Spleen (tissue), 11 donors: Measurements from ENCODE around the gene ALDH4A1. TPM values are rescaled to one million over a fixed set of nuclear protein-coding genes. Genes with fewer than 3 reads are reported as not detected.

Source experiments
- DNase-seq: peaks from one replicate; pipeline ENCODE4 v3.0.0-alpha.2; 2020
- H3K27ac ChIP-seq, 8 donors: fragments of 200-600 bp; sonication (generic) in 7 of 8; 1 replicate in 4 of 8; 2 replicates in 4 of 8; pipeline versions ENCODE4 v1.5.0 to v1.8.0; 2016 to 2021; ENCODE audit warnings: inconsistent platforms in 4 of 8, mild to moderate bottlenecking in 4 of 8, moderate library complexity in 1 of 8
- H3K27me3 ChIP-seq, 7 donors: fragments of 200-600 bp; sonication (generic) in 6 of 7; replicated peaks in 1 of 7; 1 replicate in 4 of 7; 2 replicates in 3 of 7; pipeline versions ENCODE4 v1.5.0 to v1.8.0; 2016 to 2021; ENCODE audit warnings: inconsistent platforms in 3 of 7, mild to moderate bottlenecking in 1 of 7
- H3K36me3 ChIP-seq, 6 donors: fragments of 200-600 bp; sonication (generic) in 5 of 6; 1 replicate in 4 of 6; 2 replicates in 2 of 6; pipeline versions ENCODE4 v1.5.0 to v1.8.0; 2016 to 2021; ENCODE audit warnings: inconsistent platforms in 2 of 6
- H3K4me1 ChIP-seq, 6 donors: fragments of 200-600 bp; sonication (generic) in 5 of 6; 1 replicate in 3 of 6; 2 replicates in 3 of 6; pipeline versions ENCODE4 v1.5.0 to v1.8.0; 2016 to 2021; ENCODE audit warnings: inconsistent platforms in 3 of 6
- H3K4me3 ChIP-seq, 8 donors: fragments of 200-600 bp; sonication (generic) in 7 of 8; 1 replicate in 4 of 8; 2 replicates in 4 of 8; pipeline versions ENCODE4 v1.5.0 to v1.8.0; 2016 to 2021; ENCODE audit warnings: inconsistent platforms in 4 of 8, mild to moderate bottlenecking in 4 of 8, moderate library complexity in 2 of 8
- H3K9me3 ChIP-seq, 8 donors: fragments of 200-600 bp; sonication (generic) in 7 of 8; 1 replicate in 4 of 8; 2 replicates in 4 of 8; pipeline versions ENCODE4 v1.5.0 to v1.8.0; 2016 to 2021; ENCODE audit warnings: inconsistent platforms in 4 of 8
- POLR2A ChIP-seq, 3 donors: fragments of 450-650 bp; IDR thresholded peaks; one replicate each; pipeline ENCODE4 v1.5.1; 2017; ENCODE audit warnings: antibody characterized with exemption in 3 of 3, mild to moderate bottlenecking in 1 of 3
- POLR2AphosphoS5 ChIP-seq, 3 donors: sonication (generic); formaldehyde crosslinking; IDR thresholded peaks; one replicate each; pipeline ENCODE4 v1.5.1; 2017; ENCODE audit warnings: antibody characterized with exemption in 3 of 3
- WGBS, 5 donors: extraction: QIAGEN DNeasy Blood & Tissue Kit in 3 of 5; methylation state at CpG; one replicate each; pipeline versions ENCODE4 v1.1.5 to v1.1.7; 2013 to 2018; 5-methylcytosine and 5-hydroxymethylcytosine counted together
- intact Hi-C: fragments of 100-400 bp; cut with DNase I; formaldehyde crosslinking; loops from one replicate; pipeline ENCODE4 v1.15.0; 2023; ENCODE audit warnings: low total_unique reads
- polyA plus RNA-seq, 3 donors: library from polyadenylated mRNA; stranded (reverse); fragments of 200-250 nt; gene quantifications; one replicate each; pipeline ENCODE4 v1.2.1, GENCODE V29; 2013
- total RNA-seq, 7 donors: library from RNA; depleted of rRNA in 3 of 7; stranded (reverse); fragments of >200 nt in 3 of 7; fragmentation: NEBNext Ultra II Directional in 4 of 7; extraction: Animal tissue kit (Norgen Biotek cat#: 25700) in 4 of 7; gene quantifications; one replicate each; pipeline versions ENCODE4 v1.1.0 to v1.2.1, GENCODE V29; 2016 to 2021
- TF ChIP-seq, protein P1 (sequence below), 11 experiments: fragments of 200-600 bp in 7 of 11; fragments of 450-650 bp in 4 of 11; sonication (generic) in 4 of 11; IDR thresholded peaks in 8 of 11; conservative IDR thresholded peaks in 3 of 11; 1 replicate in 7 of 11; 2 replicates in 4 of 11; pipeline versions ENCODE4 v1.4.0 to v1.8.0; 2016 to 2021; ENCODE audit warnings: antibody characterized with exemption in 11 of 11, inconsistent platforms in 4 of 11, mild to moderate bottlenecking in 1 of 11
- donor health status: healthy with polysubstance abuse.
- donor health status: DM: no; HTN: no; CAD: no; lungs with moderate emphysema.
- donor health status: DM: no; HTN: no; CAD: no.
- donor health status: Bipolar disorder and iron deficiency.
- donor health status: healthy.
- donor health status: DM: no; HTN: no; CAD: no.
- donor health status: DM: yes; HTN: yes; CAD: no.

Gene ALDH4A1
- total and polyA plus RNA-seq, 10 donors = 3.5 to 11.2 (median 8.0) TPM

DNA sequence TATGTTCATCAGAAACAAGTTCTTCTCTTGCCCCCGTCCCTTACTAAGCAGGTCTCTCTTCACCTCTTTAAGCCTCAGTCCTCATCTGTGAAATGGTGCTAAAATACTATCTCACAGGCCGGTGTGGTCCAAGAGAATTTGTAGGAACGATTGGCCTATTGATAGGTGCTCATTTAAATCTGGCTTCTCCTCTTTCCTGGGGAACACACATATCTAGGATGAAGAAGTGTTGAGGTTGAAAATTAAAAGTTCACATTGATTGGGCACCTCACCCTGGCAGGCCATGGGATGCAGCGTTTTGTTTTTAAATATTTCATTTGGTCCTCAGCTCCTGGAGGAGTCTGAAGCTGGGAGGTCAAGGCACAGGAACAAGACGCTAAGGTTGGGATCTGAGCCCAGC lies 34.0 kb downstream of the ALDH4A1 start:
- peaks cover 0 to 6% (median 0%) of the 10 kb centered on the region in 6 donors for H3K4me1 ChIP-seq
- intact Hi-C loops = no loop called here
- H3K4me3 ChIP-seq = no peak overlapping the region
- 74 to 84% (median 82%) methylated on average over 5 of the region's 5 CpGs for WGBS, 5 donors
- H3K27me3 ChIP-seq = peaks cover 0 to 12% (median 0%) of the 10 kb centered on the region in 7 donors
- no peaks in the 10 kb centered on the region for H3K9me3 ChIP-seq
- H3K36me3 ChIP-seq = peaks cover 0 to 20% (median 6%) of the 10 kb centered on the region in 6 donors
- no peak for DNase-seq
- no peak overlapping the region for H3K27ac ChIP-seq
- TF ChIP-seq POLR2A (IDR thresholded peaks at IDR 0.05) (no peak), POLR2AphosphoS5 (IDR thresholded peaks at IDR 0.05) (no peak)
- TF ChIP-seq, protein P1, sequence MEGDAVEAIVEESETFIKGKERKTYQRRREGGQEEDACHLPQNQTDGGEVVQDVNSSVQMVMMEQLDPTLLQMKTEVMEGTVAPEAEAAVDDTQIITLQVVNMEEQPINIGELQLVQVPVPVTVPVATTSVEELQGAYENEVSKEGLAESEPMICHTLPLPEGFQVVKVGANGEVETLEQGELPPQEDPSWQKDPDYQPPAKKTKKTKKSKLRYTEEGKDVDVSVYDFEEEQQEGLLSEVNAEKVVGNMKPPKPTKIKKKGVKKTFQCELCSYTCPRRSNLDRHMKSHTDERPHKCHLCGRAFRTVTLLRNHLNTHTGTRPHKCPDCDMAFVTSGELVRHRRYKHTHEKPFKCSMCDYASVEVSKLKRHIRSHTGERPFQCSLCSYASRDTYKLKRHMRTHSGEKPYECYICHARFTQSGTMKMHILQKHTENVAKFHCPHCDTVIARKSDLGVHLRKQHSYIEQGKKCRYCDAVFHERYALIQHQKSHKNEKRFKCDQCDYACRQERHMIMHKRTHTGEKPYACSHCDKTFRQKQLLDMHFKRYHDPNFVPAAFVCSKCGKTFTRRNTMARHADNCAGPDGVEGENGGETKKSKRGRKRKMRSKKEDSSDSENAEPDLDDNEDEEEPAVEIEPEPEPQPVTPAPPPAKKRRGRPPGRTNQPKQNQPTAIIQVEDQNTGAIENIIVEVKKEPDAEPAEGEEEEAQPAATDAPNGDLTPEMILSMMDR (IDR thresholded peaks at IDR 0.05 in 8 of 11, conservative IDR thresholded peaks at IDR 0.05 in 3 of 11) = no peak

DNA sequence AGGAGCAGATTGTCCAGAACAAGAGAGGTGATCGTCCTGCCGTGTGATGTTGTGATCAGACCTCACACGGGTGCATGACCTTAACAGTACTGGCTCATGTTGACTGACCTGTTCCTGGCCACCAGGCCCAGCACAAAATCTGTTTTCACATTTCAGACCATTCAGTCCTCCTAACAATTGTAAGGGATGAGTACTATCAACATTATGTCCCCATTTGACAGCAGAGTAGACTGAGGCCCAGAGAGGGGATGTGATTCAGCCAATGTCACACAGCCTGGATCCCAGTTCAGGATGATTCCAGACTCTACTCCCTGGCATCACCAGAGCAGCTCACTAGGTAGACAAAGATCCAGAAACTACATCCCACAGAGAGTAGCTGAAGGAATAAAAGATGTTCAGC lies 35.5 kb downstream of the ALDH4A1 start:
- DNase-seq = no peak
- Histone ChIP-seq H3K27ac (no peak overlapping the region), H3K36me3 (peaks cover 0 to 5% (median 0%) of the 10 kb centered on the region in 6 donors), H3K4me1 (peaks cover 0 to 6% (median 0%) of the 10 kb centered on the region in 6 donors), H3K9me3 (no peaks in the 10 kb centered on the region), H3K27me3 (peaks cover 0 to 18% (median 0%) of the 10 kb centered on the region in 7 donors), H3K4me3 (no peak overlapping the region)
- TF ChIP-seq POLR2AphosphoS5 (IDR thresholded peaks at IDR 0.05) = no peak
- TF ChIP-seq, protein P1 (IDR thresholded peaks at IDR 0.05 in 8 of 11, conservative IDR thresholded peaks at IDR 0.05 in 3 of 11) = no peak
- TF ChIP-seq POLR2A (IDR thresholded peaks at IDR 0.05) = no peak
- intact Hi-C loops = no loop called here
- 86 to 95% (median 91%) methylated on average over 3 of the region's 3 CpGs for WGBS, 5 donors

DNA sequence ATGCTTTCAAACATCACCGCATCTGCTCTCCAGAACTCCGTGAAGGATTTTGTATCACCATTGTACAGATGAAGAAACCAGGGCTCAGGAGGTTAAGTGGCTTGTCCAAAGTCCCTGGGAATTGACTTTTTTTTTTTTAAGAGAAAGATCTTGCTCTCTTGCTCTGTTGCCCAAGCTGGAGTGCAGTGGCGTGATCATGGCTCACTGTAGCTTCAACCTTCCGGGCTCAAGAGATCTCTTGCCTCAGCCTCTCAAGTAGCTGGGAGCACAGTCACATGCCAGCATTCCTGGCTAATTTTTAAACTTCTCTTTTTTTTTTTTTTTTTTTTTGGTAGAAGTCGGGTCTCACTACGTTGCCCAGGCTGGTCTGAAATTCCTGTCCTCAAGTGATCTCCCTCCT lies 36.0 kb downstream of the ALDH4A1 start:
- H3K27me3 ChIP-seq = peaks cover 0 to 18% (median 0%) of the 10 kb centered on the region in 7 donors
- TF ChIP-seq, protein P1 (IDR thresholded peaks at IDR 0.05 in 8 of 11, conservative IDR thresholded peaks at IDR 0.05 in 3 of 11) = no peak
- TF ChIP-seq POLR2AphosphoS5 (IDR thresholded peaks at IDR 0.05) (no peak), POLR2A (IDR thresholded peaks at IDR 0.05) (no peak)
- no peaks in the 10 kb centered on the region for H3K36me3 ChIP-seq
- H3K9me3 ChIP-seq = no peaks in the 10 kb centered on the region
- 69 to 87% (median 80%) methylated on average over 6 of the region's 6 CpGs for WGBS, 5 donors
- peaks cover 0 to 6% (median 0%) of the 10 kb centered on the region in 6 donors for H3K4me1 ChIP-seq
- no peak for DNase-seq
- H3K27ac ChIP-seq = no peak overlapping the region
- intact Hi-C loops = no loop called here
- H3K4me3 ChIP-seq = no peak overlapping the region

DNA sequence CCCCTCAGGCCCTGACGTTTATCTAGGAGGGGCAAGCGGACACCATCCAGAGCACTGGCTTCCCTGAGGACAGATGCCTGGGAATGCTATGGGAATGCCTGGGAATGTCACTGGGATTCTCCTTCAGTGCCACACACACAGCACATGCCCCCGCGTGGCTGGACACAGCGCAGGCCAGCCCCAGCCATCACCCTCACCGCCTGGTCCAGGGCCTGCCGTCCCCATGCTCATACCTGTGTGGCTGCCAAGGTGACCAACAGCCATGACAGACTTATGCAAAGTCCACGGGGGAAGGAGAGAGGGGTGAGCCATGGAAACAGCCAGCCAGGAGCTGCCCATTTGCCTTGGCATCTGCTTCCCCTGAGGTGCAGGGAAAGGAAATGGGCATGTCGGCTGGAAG lies 37.2 kb downstream of the ALDH4A1 start:
- Histone ChIP-seq H3K36me3 (no peaks in the 10 kb centered on the region), H3K4me1 (peaks cover 0 to 6% (median 0%) of the 10 kb centered on the region in 6 donors), H3K27ac (no peak overlapping the region), H3K27me3 (peaks cover 0 to 18% (median 0%) of the 10 kb centered on the region in 7 donors), H3K4me3 (no peak overlapping the region), H3K9me3 (no peaks in the 10 kb centered on the region)
- intact Hi-C loops = no loop called here
- 70 to 85% (median 76%) methylated on average over 3 to 9 of the region's 9 CpGs for WGBS, 5 donors
- no peak for TF ChIP-seq POLR2A (IDR thresholded peaks at IDR 0.05)
- TF ChIP-seq, protein P1 (IDR thresholded peaks at IDR 0.05 in 8 of 11, conservative IDR thresholded peaks at IDR 0.05 in 3 of 11) = no peak
- no peak for TF ChIP-seq POLR2AphosphoS5 (IDR thresholded peaks at IDR 0.05)
- no peak for DNase-seq
